GM21367 (cell line): ENCODE data around the gene PRTG.
"Not testable (repeated sequence)": the region's sequence is repeated elsewhere in the genome, so short reads cannot be mapped to it uniquely, and the experiment has no call there.

Experiments
- ATAC-seq: cut with Tn5 transposase; IDR thresholded peaks from one replicate; pipeline ENCODE4 v1.9.1; 2021; ENCODE audit not compliant: unreplicated experiment

The PRTG gene

DNA sequence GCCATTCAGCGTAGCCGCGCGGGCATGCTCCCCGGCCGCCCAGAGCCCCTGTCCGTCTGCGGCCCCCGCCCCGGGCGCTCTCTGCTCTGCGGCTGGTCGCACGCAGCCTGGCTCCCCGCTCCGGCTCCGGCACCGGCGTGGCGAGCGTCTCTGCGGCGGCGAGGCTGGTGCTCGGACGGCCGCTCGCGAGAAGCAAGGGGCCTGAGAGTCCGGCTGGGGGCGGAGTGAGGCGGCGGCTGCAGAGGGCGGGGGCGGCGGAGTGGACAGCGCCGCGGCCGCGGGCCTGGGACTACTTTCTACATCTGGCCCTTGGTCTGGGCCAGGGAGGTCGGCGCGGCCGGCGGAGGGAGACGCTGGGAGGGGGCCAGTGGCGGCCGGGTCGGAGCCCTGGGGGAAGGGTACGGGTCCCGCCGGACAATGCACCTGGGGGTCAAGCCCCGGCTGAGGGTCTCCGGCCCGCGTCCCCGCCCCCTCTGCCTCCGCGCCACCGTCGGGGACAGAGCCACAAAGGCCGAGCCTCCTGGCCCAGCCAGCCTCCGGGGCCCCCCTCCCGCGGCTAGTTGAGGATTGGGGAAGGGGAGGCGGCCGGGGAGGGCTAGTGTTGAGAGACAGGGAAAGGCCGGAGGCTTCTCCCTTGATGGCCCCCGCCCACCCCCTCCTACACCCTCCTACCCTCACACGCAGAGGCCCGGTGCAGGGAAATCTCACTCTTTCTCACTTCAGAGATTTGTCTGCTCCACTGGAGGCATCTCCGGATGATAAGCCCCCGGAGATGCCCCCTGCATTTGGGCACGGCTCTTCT is at the start of gene PRTG:
Gene PRTG (minus strand): TSS at position 226 of the 802 bp plus-strand sequence. CDS start 221 bp downstream, at position 5.
- ATAC-seq: no peak

DNA sequence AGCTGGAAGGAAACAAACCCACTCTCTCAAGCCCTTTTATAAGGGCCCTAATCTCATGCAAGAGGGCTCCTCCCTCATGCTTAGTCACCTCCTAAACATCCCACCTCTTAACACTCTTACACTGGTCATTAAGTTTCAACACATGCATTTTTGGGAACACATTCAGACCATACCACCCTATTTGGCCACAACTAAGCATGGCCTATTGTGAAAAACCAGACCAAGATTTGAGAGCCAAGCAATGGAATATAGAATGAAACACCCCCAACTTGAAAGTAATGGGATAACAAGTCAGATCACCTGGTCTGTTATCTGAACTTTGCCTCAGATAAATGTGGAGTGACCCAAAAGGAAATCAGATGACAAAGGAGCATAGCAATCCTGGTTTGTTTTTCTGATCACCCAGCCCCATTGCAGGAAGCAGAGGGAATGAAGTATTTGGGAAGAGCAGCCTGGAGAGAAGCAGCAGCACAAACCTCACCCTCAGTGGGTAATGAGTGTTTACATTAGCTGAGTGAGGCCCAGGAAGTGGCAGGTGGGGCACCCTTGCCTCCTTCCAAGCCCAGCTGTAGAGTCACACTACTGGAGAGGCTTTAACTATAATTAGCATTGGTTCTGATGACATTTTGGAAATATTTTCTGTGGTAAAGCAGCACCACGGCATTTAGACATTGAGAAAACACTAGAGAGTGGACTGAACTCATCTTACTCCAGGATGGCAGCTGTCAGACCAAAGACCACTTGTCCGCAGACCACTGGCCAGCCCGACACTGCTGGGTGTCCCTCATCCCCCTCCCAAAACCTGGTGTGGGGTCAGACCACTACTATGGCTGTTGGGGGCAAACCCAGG is 48.8 kb upstream of the PRTG start:
- no peak for ATAC-seq

DNA sequence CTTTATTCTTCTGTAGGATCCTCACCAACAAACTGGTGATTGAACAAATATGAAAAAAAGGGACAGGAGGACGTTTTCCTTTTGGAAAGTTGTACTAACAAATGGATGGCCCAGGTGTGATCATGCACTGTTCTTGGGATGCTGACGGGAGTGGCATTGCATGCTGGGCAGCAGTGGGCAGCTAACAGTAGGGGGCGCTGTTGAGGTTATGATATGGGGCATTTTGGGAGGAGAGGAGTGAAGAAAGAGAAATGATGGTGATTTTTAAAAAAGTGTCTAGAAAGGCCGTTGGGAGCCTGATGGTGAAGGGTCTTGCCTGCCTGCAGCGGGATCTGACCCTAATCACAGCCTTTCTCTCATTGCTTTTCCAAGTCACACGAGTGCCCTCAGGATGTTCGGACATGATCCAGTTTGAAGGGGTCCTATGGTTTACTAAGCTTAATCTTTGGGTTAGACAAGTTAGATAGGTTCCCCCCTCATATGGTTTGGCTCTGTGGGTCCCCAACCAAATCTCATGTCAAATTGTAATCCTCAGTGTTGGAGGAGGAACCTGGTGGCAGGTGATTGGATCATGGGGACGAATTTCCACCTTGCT is 46.2 kb upstream of the PRTG start:
- ATAC-seq: no peak

GRCh38 chr15:55786341-55786740 is 43.4 kb upstream of the PRTG start:
- ATAC-seq: no peak

- not testable (repeated sequence) for ATAC-seq
Observed at GRCh38 chr15:55785593-55785992, 42.6 kb upstream of the PRTG start.

- no peak for ATAC-seq
Observed at GRCh38 chr15:55784286-55784685, 41.3 kb upstream of the PRTG start.

DNA sequence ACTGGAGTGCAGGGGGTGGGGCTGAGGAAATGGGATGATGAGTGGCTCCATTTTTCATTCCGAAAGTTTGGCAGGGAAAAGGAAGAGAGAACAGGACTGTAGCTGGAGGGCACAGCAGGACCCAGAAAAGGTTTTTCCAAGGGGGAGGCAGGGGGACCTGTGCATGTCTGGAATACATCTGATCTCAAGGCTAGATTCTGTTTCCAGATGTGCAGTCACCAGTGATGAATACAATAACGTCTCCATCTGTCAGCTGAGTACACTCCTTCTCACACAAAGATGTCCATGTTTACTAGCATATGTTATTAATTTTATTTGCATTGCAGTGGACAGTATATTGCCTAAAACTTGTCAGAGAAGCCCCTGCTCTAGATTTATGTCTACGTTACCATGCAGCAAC is 39.9 kb upstream of the PRTG start:
- ATAC-seq: no peak

DNA sequence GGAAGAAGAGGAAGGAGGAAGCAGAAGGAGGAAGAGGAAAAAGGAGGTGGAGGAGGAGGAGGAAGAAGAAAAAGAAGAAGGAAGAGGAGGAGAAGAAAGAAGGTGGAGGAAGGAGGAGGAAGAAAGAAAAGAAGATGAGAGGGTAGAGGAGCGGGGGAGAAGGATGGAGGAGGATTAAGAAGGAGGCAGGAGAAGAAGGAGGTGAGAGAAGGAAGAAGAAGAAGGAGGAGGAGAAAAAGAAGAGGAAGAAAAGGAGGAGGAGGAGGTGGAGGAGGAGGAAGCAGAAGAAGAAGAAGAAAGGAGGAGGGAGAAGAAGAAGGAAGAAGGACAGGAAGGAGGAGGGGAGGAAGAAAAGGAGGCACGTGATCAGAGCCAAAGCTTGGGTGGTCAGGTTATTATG is 37.3 kb upstream of the PRTG start:
- ATAC-seq: no peak

GRCh38 chr15:55778932-55779331 is 36.0 kb upstream of the PRTG start:
- no peak for ATAC-seq

GRCh38 chr15:55775316-55775715 is 32.4 kb upstream of the PRTG start:
- ATAC-seq: no peak

GRCh38 chr15:55774113-55774970 is 31.4 kb upstream of the PRTG start:
- peak; percentile 73 for ATAC-seq

- ATAC-seq: no peak
Observed at GRCh38 chr15:55770806-55771205, 27.9 kb upstream of the PRTG start.

- no peak for ATAC-seq
Observed at GRCh38 chr15:55770261-55770660, 27.3 kb upstream of the PRTG start.

- no peak for ATAC-seq
Observed at GRCh38 chr15:55768670-55769185, 25.8 kb upstream of the PRTG start.

DNA sequence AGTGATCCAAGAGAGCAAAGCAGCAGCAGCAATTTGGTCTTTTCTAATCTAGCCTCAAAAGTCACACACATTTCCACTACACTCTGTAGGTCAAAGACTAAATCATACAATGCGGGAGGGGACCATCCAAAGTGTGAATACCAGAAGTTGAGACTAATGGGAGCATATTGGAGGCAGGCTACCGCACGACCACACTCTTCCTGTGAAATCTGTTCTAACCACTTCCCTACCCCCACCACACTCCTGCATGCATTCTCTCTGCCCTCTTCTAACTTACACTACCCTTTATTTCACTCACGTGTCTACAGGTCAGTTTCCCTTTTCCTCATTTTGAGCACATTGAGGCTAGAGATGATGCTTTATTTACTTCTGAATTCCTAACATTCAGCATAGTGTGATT is 23.7 kb upstream of the PRTG start:
- ATAC-seq: no peak

DNA sequence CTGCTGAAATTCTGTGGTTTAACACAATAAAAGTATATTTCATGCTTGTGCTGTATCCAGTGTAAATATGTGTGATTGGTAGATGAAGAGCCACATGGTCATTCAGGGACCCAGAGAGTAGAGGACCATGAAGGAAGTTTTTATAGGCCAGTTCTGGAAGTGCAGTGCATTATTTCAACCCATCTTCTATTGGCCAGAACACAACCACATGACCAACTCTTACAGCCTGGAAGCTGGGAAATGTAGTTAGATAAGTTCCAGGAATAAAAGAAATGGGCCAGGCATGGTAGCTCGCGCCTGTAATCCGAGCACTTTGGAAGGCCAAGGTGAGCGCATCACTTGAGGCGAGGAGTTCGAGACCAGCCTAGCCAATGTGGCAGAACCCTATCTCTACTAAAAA is 21.4 kb upstream of the PRTG start:
- ATAC-seq: no peak

GRCh38 chr15:55758580-55758986 is 15.6 kb upstream of the PRTG start:
- ATAC-seq: no peak

DNA sequence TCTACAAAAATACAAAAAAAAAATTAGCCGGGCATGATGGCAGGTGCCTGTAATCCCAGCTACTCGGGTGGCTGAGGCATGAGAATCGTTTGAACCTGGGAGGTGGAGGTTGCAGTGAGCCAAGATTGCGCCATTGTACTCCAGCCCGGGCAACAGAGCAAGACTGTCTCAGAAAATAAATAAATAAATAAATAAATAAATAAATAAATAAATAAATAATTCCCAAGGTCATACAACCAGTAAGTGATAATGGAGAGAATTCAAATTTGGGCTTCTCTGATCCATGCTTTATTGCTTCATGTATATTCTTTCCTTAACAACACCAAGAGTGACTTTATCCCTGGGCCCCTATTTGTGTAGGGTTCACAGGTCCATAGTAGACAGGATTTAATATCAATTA is 10.5 kb upstream of the PRTG start:
- not testable (repeated sequence) for ATAC-seq

GRCh38 chr15:55750706-55751105 is 7.8 kb upstream of the PRTG start:
- no peak for ATAC-seq
